NK-92 (cell line): ENCODE results near the gene UTP11.

Experiments used
- DNase-seq: peaks from one replicate; lab custom pipeline; 2025; ENCODE audit not compliant: unreplicated experiment; lab: John Stamatoyannopoulos, UW

The UTP11 gene

DNA sequence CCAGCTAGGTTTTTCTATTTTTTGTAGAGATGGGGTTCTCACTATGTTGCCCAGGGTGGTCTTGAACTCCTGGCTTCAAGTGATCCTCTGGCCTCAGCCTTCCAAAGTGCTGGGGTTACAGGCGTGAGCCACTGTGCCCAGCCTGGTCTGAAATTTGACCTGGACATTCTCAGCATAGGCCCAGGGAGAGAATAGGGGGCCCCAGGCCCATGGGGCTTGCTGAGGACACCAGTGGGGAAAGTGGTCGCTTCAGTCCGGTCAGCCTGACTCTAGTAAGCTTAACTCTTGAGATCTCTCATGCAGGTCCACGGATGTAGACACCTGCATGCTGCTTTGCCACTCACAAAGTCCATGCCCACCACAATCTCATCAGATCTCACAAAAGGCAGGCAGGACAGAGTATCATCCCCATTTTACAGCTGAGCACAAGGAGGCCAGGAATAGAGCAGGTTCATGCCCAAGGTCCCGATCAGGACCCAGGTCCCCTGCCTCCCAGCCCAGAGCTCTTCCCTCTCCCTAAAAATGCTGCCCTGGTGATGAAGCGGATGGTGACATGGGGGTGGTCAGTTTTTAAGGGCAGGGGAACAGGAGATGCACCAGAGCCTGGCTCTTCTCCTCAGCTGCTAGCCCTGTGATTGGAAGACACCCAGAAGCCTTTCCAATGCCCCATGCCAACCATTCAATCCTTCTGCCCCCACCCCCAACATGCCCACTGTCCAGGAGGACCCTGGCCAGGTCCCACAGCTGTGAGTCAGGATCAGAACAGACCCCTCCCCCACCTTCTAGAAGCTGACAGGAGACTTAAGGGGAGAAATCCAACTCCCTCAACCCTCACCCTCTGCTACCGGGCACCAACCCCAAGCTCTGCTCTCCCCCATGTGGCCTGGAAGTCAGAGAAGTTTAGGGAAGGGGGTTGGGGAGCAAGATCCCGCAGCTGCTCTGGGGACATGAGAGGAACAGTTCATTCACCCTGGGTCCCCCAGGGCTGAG, 9.0 kb upstream of the UTP11 start:
- DNase-seq, result no peak

DNA sequence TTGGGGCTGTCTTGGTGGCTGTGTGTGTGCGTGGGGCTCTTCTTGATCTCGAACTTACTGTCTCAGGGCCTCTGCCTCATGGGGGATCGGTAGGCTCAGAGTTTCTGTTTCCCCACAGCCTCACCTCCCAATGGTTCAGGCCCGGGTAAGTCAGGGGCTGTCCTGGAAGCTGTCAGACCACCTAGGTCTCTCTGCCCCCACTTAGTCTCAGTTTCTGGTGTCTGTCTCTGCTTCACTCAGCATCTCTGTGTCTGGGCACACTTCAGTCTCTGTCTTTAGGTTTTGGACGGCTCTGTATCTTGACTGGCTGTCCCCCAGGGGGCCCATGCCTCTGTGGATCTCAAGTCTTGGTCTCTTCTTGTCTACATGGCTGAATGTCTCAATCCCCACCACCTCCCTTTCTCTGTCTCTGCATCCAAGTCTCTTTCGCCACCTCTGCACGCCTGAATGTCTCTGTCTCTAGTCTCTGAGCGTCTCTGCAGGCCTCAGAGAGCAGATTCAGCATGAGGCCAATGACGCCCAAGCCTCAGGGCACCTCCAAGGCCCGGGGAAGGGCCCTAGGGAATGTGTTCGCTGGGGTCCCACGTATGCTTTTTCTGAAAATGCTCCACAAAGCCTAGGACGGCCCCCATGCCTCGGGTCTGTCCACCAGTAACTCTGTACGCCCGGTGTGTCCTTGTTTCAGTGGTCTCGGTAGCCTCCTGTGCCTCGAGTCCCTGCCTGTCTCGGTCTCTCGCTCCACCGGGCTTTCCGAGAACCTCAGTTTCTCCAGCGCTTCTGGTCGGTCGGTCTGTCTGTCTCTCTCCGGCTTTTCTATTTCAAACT, 8.0 kb upstream of the UTP11 start:
- no peak for DNase-seq

DNA sequence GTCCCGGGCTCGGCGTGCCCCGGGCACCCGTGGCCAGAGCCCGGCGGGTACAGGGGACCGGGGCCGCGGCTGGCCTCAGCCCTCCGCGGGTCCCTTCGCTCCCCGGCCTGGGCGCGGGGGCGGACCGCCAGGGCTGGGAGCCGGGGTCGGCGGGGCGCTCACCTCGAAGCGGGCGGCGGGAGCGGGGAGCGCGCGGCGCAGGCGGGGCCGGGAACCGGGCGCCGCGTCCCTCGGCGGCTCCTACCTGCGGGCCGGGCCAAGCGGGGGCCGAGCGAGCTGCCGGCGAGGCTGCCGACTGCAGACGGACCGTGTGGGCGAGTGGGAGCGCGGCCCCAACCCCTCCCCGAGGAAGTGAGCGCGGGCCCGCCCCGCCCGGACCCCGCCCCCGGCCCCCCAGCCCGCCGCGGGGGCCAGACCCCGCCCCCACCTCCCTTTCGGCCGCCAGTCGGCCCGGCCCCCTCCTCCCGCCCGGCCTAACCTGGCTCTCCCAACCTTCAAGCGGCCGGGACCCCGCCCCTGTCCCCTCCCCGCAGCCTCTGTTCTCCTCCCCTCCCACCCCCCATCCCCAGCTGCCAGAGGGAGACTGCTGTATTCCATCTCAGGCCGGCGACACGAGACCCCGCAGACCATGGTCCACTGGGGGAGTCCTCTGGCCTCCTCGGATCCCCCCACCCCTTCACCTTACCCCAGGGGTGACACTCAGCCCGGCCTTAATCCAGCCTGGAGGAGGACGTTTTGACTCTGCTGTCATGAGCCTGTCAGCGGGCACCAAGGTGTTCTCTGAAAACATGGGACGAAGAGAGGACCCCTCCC, 7.1 kb upstream of the UTP11 start, which contains the start of gene FHL3:
TSS of gene FHL3 (minus strand) at position 320 of the 813 bp plus-strand sequence. CDS start 6,102 bp downstream, outside the sequence.
- no peak for DNase-seq

DNA sequence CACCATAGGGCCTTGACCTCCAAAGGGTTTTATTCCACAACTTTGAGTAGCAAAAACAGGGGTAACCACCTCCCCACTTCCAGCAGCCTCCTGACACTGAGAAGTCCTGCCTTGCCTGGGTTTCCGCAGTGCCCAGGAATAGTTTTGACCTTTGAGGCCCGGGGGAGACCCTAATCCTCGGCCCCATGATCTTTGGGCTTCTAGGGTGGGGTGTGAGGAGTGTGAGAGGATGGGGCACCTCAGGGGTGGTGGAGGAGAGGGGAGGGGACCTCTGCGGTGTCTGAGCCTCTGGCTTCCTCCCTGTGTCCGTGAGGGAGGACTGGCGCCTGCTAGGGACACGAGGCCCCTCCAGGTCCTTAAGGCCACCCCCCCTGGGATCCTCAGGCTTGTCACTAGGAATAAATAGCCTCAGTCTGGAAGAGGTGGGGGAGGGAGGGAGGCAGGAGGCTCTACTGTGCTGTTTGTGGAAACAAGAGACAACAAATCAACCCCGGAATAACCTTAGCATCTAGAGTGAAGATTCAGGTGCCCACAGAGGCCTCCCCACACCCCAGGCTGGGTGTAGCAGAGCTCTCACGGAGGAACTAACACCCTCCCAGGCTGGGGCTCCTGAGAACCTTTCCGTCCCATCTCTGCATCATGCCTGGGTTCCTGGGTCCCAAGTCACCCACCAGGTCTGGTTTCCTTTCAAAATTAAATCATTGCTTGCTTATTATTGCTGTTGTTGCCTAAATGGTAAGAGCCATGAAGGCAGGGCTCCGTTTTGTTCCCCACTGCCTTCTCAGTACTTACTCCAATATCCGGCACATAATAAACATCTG, 6.3 kb upstream of the UTP11 start:
- no peak for DNase-seq

DNA sequence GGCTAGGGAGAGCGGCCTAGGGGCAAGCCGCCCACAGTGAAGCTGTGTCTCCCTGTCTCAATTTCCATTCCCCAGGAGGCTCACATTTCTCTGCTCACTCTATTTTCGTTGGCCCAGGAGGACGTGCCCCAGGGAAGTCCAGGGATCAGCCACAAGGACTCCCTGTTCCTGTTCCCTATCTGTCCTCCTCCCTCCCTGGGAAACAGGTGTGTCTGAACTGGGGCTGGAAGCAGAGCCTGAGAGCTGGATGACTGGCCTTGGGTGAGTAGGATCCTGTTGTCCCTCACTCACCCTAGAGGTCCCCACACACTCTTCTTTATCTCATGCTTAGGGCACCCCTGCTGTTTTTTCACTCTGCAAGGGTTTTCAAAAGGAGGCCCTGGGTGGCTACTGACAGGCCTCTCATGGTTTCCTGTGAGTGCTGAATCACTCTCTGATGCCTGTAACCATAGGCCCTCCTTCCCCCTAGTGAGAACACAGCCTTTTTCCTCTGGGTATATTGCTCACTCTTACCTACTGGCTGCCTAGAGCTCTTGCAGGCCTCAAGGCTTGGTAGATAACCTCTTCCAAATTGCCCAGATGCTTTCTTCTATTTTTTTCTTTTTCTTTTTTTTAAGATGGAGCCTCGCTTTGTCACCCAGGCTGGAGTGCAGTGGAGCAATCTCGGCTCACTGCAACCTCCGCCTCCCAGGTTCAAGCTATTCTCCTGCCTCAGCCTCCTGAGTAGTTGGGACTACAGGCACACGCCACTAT, 3.3 kb upstream of the UTP11 start:
- no peak for DNase-seq

DNA sequence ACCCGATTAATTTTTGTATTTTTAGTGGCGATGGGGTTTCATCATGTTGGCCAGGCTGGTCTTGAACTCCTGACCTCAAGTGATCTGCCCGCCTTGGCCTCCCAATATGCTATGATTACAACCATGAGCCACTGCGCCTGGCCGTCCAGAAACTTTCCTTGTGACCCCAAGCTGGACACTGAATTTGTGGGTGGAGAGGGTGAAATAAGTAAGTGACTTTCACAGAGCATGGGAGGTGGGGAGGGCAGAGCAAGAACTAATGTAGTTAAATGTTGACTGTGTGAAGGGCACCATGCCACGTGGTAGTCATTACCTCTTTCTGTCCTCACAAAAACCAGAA, 2.7 kb upstream of the UTP11 start:
- no peak for DNase-seq

DNA sequence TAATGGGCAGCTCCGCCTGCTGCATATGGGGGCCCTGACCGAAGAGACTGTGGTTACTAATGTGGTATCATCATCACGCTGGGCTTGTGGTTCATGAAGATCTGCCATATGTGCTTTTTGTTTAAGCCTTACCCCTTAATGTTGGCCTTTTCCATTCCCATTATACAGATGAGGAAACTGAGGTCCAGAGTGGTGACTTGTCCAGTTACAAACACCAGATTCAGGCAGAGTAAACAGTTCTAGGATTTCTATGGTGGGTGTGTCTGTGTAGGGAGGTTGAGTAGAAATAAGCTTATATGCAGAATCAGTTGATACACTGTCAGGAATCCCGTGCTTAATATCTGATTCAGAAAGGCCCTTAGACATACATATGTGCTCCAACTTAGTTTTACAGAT, 691 bp downstream of the UTP11 start:
- DNase-seq, result no peak

DNA sequence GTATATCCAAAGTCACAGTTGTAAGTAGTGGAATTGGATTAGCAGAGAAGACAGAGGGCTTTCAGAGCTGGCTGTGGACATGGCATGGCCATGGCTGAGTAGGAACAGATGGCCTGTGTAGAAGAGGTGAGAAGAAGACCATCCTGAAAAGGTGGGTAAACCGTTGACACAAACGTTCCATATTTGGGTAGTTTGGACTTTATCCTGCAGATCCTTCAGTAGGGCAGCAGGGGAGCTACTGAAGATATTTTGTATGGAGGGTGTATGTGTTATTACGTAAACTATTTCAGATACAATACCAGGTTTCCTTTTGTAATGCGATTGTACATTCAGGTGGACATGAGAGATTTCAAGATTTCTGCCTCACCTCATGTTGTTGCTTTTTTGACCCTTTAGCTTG, 1.6 kb downstream of the UTP11 start:
- no peak for DNase-seq

DNA sequence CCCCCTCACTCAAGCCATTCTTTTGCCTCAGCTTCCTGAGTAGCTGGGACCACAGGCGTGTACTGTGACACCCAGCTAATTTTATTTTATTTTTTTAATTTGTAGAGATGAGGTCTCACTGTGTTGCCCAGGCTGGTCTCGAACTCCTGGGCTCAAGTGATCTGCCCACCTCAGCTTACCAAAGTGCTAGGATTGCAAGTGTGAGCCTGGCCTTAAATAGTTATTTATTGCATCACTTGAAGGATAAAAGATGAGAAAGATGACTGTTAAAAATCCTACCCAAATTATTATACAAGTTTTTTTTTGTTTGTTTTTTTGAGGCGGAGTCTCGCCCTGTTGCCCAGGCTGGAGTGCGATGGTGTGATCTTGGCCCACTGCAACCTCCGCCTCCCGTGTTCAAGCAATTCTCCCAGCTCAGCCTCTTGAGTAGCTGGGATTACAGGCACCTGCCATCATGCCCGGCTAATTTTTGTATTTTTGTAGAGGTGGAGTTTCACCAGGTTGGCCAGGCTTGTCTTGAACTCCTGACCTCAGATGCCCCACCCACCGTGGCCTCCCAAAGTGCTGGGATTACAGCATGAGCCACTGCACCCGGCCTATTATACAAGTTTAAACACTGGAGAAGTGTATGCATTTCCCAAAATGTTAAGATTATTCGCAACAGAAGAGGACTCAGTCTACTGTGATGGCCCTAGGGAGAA, 2.3 kb downstream of the UTP11 start:
- DNase-seq, result no peak

DNA sequence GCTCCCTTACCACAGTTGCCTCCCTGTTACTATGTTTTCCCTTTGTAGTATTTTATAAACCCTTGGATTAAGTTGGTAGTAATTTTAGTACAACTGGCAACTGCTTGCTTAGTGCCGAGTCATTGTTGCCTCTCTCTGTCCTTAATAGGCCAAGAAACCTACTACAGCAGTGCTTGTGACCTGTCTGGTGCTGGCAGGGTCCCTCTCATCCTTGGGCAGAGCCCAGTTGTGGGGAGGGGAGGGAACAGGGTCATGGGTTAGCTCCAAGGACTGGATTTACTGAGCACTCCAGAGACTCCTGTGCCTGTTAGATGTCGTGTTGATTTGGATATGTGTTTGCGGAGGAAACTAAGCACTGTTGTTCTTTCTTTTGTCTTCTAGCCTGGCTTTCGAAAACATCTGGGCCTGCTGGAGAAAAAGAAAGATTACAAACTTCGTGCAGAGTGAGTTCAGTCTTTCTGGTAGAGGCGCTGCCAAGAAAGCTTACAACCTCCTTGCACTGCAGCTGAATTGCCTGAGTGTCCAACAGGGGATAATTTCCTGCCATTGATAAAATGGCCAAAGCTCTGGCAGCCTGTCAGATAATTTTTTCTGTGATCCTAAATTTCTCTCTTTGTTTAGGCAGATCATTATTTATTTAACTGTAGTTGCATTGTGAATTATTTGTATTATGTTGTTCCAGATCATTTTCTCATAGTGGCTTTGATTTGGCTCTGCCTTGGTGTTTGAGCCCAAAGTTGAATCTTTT, 3.6 kb downstream of the UTP11 start:
- no peak for DNase-seq

DNA sequence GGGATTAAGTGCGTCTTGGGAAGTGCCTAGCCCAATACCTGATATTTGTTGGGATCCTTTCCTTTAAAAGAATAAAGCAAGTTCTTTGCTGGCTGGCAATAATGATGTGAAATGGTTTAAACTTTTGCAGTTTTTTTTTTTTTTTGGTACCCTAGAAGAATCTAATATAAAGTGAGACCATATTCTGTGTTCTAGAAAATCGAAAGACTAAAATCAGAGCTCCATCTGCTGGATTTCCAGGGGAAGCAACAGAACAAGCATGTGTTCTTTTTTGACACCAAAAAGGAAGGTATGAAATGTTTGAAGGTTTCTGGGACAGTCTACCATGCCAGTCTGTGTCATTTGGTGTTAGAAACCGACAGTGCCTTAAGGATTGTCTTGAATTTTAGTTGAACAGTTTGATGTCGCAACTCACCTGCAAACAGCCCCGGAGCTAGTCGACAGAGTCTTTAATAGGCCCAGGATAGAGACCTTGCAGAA, 6.4 kb downstream of the UTP11 start:
- no peak for DNase-seq

DNA sequence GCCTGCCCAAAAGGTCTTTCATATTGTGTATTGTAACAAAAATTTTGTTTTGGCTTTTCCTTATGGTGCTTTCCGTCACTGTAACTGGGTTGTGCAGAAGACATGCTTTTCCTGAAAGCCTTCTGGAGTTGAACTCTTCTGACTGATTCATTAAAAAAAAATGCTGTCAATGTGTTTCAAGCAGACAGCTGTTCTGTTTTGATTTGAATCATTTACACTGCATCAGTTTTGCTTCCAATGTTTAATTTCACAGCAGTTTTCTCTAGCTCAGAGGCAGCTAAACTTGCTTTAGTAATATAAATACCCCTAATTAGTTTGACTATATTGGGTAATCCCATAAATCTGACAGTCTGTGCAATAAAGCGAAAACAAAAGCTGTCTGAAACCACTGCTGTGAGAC, 7.9 kb downstream of the UTP11 start:
- no peak for DNase-seq

DNA sequence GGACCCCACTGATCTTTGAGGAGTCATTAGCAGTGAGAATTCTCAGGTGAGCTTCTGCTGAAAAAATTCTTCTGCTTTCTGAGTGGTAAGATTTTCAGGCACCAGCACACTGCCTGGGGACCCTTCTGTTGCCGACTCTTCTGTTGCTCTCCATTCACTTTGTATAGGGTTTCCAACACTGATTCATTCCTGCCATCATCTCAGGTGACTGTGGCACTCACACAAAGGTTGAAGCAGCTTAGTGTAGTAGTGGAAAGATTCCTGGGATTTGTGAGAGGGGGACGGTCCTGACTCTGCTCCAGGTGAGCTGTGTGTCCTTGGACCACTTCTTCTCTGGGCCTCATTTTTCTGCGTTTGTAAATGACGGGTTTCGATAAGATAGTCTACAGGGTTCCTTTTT, 9.4 kb downstream of the UTP11 start:
- DNase-seq, result no peak

DNA sequence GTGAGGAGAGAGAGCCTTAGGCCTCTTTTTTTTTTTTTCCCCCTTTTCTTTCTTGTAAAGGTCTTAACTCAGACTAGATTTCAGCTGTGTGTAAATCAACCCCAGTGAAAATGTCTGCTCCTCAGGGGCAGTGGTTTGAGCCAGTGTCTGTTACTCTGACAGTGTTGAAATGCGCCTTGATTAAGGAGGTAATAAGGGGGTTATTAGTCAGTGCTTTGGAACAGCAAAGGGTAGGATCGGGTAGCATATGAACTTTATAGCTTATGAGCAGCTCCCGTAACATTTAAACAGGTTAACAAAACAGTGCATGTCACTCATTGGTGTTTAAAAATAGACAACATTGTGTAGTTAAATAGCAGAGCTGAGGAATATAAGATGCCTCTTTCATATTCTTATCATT, 10.3 kb downstream of the UTP11 start:
- DNase-seq, result no peak

DNA sequence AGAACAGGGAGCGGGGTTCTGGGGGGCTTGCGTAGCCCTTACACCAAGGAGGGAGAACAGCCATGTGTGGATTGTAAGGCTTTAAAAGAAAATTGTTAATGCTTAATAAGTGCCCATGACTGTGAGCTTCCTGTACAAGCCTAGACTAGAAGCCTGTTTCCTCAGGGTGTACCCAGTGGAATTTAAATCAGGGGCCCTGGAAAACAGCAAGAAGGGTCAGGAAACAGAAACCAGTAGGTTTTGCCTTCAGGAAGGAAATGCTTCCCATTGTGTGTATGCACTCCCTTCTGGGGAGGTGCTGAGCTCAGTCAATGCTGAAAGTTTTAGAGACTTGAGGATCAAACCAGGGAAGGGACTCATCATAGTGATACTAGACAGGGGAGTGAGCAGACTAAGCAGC, 12.7 kb downstream of the UTP11 start:
- no peak for DNase-seq

DNA sequence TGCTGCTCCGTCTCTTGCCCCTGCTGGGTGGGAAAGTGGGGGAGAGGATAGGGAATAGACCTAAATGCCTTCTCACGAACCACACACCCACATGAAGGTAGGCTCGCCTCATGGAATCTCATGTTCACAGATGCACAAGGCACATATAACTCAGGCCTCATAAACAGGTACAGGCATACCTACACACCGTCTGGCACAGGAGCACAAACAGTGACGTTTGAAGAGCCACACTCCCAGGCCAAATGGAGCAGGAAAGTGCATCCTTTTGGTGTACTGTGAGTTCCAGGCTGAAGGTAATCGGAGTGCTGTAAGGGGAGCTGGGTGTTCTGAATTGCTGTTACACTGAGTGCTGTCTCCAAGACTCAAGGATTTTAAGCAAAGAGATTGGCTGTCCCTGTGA, 13.1 kb downstream of the UTP11 start:
- DNase-seq, result no peak

DNA sequence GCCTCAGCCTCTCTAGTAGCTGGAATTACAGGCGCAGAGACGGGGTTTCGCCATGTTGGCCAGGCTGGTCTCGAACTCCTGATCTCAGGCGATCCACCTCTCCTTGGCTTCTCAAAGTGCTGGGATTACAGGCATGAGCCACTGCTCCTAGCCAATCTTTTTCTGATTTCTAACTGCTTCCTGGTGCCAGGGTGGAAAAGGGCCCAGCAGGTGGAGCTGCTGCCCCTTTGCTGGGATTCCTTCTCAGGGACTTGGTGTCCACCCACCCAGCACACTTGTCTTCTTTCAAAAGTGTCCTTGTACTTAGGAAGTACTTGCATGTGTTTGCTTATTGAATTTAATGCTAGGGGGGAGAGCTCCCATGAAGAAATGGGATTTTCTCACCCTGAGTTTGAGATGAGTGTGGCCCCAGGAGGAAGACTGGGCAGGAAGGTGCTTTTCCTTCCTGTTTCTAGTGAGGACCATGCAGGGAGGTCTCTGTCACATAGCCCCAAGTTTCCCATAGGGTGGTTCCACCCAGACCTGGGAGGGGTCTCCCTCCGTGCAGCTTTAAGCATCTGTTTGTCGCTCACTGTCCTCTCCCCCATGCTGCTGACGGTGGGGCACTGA, 14.2 kb downstream of the UTP11 start:
- no peak for DNase-seq
